Ascending aorta (tissue), 2 donors: ENCODE data around the gene NTHL1. TPM values are rescaled to one million over a fixed set of nuclear protein-coding genes. Genes with fewer than 3 reads are reported as not detected.

Source experiments
- DNase-seq, 2 donors: peaks; one replicate each; pipeline ENCODE4 v3.0.0-alpha.2; 2019; ENCODE audit warnings: low spot score in 2 of 2
- H3K27ac ChIP-seq, 2 donors: fragments of 200-600 bp; sonication (generic); one replicate each; pipeline ENCODE4 v1.5.1; 2016 to 2017; ENCODE audit warnings: mild to moderate bottlenecking in 1 of 2
- H3K27me3 ChIP-seq: fragments of 200-600 bp; sonication (generic); one replicate; pipeline ENCODE4 v1.5.1; 2017
- H3K36me3 ChIP-seq, 2 donors: fragments of 200-600 bp; sonication (generic); one replicate each; pipeline ENCODE4 v1.5.1; 2016
- H3K4me1 ChIP-seq, 2 donors: fragments of 200-600 bp; sonication (generic); one replicate each; pipeline ENCODE4 v1.5.1; 2016 to 2017; ENCODE audit warnings: mild to moderate bottlenecking in 1 of 2
- H3K4me3 ChIP-seq, 2 donors: fragments of 200-600 bp; sonication (generic); one replicate each; pipeline ENCODE4 v1.5.1; 2016 to 2017; ENCODE audit warnings: mild to moderate bottlenecking in 1 of 2
- H3K9me3 ChIP-seq, 2 donors: fragments of 200-600 bp; sonication (generic); one replicate each; pipeline ENCODE4 v1.5.1; 2016
- CTCF ChIP-seq, 3 experiments: fragments of 200-600 bp in 2 of 3; fragments of 450-650 bp in 1 of 3; sonication (generic) in 2 of 3; IDR thresholded peaks; one replicate each; pipeline ENCODE4 v1.5.1; 2016 to 2019; ENCODE audit warnings: antibody characterized with exemption in 3 of 3, mild to moderate bottlenecking in 1 of 3, moderate library complexity in 1 of 3
- intact Hi-C: fragments of 100-400 bp; cut with DNase I; formaldehyde crosslinking; loops from one replicate; pipeline ENCODE4 v1.15.1; 2023
- total RNA-seq: library from RNA; depleted of rRNA; stranded (reverse); fragments of >200 nt; gene quantifications from one replicate; pipeline ENCODE4 v1.1.0, GENCODE V29; 2016

The NTHL1 gene
- total RNA-seq, 1 donor from 2014 or later = 59.5 TPM

GRCh38 chr16:2042171-2042985 is 5.3 kb downstream of the NTHL1 start:
- H3K27ac ChIP-seq = no peak overlapping the region
- H3K27me3 ChIP-seq = no peaks in the 10 kb centered on the region
- peaks cover 4 to 12% of the 10 kb centered on the region in 2 donors for H3K36me3 ChIP-seq
- intact Hi-C loops = no loop called here
- no peak for DNase-seq
- TF ChIP-seq CTCF (IDR thresholded peaks at IDR 0.05) = no peak
- peaks cover 4 to 13% of the 10 kb centered on the region in 2 donors for H3K4me1 ChIP-seq
- H3K4me3 ChIP-seq = no peak overlapping the region
- no peaks in the 10 kb centered on the region for H3K9me3 ChIP-seq

GRCh38 chr16:2040787-2041522 is 6.7 kb downstream of the NTHL1 start:
- H3K36me3 ChIP-seq = peaks cover 4 to 15% of the 10 kb centered on the region in 2 donors
- no peak overlapping the region for H3K27ac ChIP-seq
- H3K4me1 ChIP-seq = peaks cover 5 to 17% of the 10 kb centered on the region in 2 donors
- no peaks in the 10 kb centered on the region for H3K27me3 ChIP-seq
- no peak for TF ChIP-seq CTCF (IDR thresholded peaks at IDR 0.05)
- intact Hi-C loops = no loop called here
- no peak for DNase-seq
- no peaks in the 10 kb centered on the region for H3K9me3 ChIP-seq
- no peak overlapping the region for H3K4me3 ChIP-seq

GRCh38 chr16:2040041-2040786 is 7.4 kb downstream of the NTHL1 start:
- Histone ChIP-seq H3K4me1 (peaks cover 11 to 24% of the 10 kb centered on the region in 2 donors), H3K4me3 (no peak overlapping the region)
- intact Hi-C loops = no loop called here

GRCh38 chr16:2039274-2040031 is 8.2 kb downstream of the NTHL1 start:
- no peaks in the 10 kb centered on the region for H3K27me3 ChIP-seq
- no peak for TF ChIP-seq CTCF (IDR thresholded peaks at IDR 0.05)
- peaks cover 4 to 15% of the 10 kb centered on the region in 2 donors for H3K36me3 ChIP-seq
- H3K4me1 ChIP-seq = peaks cover 16 to 31% of the 10 kb centered on the region in 2 donors
- no peak overlapping the region for H3K4me3 ChIP-seq
- H3K9me3 ChIP-seq = no peaks in the 10 kb centered on the region
- H3K27ac ChIP-seq = peak overlapping the region; percentile 25 to 51
- intact Hi-C loops = no loop called here
- no peak for DNase-seq

More at GRCh38 chr16:2040041-2040786, 7.4 kb downstream of the NTHL1 start:
- DNase-seq = no peak
- Histone ChIP-seq H3K27me3 (no peaks in the 10 kb centered on the region), H3K36me3 (peaks cover 4 to 15% of the 10 kb centered on the region in 2 donors), H3K27ac (peak overlapping the region; percentile 15 to 51), H3K9me3 (no peaks in the 10 kb centered on the region)
- TF ChIP-seq CTCF (IDR thresholded peaks at IDR 0.05) = no peak
